Esophagus muscularis mucosa (tissue), 3 donors: ENCODE results near the gene TRRAP.

Experiments used
- CTCF ChIP-seq, 3 experiments: fragments of 200-600 bp in 2 of 3; fragments of 450-650 bp in 1 of 3; sonication (generic) in 2 of 3; IDR thresholded peaks; one replicate each; pipeline ENCODE4 v1.5.1; 2017 to 2019; ENCODE audit warnings: antibody characterized with exemption in 3 of 3, mild to moderate bottlenecking in 2 of 3, moderate library complexity in 1 of 3
- POLR2A ChIP-seq: fragments of 450-650 bp; IDR thresholded peaks from one replicate; pipeline ENCODE4 v1.6.1; 2017; ENCODE audit warnings: antibody characterized with exemption, moderate library complexity, mild to moderate bottlenecking, low read depth
- POLR2AphosphoS5 ChIP-seq, 2 donors: sonication (generic); formaldehyde crosslinking; IDR thresholded peaks; one replicate each; pipeline ENCODE4 v1.6.1; 2017; ENCODE audit warnings: antibody characterized with exemption in 2 of 2

DNA sequence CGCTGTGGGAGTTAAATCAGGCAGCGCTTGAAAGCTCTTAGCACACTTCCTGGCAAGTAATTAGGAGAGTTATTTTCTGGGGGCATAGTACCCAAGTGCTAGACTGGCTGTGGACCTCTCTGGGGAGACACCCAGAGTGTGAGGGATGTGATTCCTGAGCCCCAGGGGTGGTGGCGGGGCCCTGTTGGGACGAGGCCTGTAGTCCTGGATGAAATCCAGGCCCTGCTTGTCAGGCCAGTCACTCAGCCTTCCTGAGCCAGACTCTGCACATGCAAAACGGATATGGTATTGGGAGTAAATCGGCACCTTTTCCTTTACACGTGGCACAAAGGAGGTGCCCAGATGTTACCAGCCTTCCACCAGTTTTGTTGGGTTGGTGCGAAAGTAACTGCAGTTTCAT is 31.2 kb downstream of the TRRAP start:
- TF ChIP-seq CTCF (IDR thresholded peaks at IDR 0.05), result no peak
- no peak for TF ChIP-seq POLR2A
- no peak for TF ChIP-seq POLR2AphosphoS5 (IDR thresholded peaks at IDR 0.05)
